Endodermal cell (in vitro differentiated cells): ENCODE data around the gene LIPE. TPM values are rescaled to one million over a fixed set of nuclear protein-coding genes. Genes with fewer than 3 reads are reported as not detected.

Experiments used
- DNase-seq: peaks from one replicate; pipeline ENCODE4 v3.0.0-alpha.2; 2017
- H3K27ac ChIP-seq: 2 replicates; pipeline ENCODE4 v1.5.1; 2013; ENCODE audit warnings: mild to moderate bottlenecking, low read depth, low read length, moderate library complexity
- H3K27me3 ChIP-seq: 2 replicates; pipeline ENCODE4 v1.6.1; 2013; ENCODE audit warnings: mild to moderate bottlenecking, low read length, moderate library complexity; ENCODE audit not compliant: insufficient read depth, control insufficient read depth, poor library complexity, severe bottlenecking
- H3K36me3 ChIP-seq: 2 replicates; pipeline ENCODE4 v1.7.0; 2013; ENCODE audit warnings: mild to moderate bottlenecking, low read length, moderate library complexity; ENCODE audit not compliant: control insufficient read depth, insufficient read depth
- H3K4me1 ChIP-seq: one replicate; pipeline ENCODE4 v1.7.0; 2013; ENCODE audit warnings: low read length; ENCODE audit not compliant: control insufficient read depth, insufficient read depth
- H3K4me3 ChIP-seq: 2 replicates; pipeline ENCODE4 v1.5.1; 2013; ENCODE audit warnings: mild to moderate bottlenecking, low read length, moderate library complexity
- H3K9ac ChIP-seq: 2 replicates; pipeline ENCODE4 v1.6.1; 2013; ENCODE audit warnings: mild to moderate bottlenecking, low read length, moderate library complexity; ENCODE audit not compliant: poor library complexity, severe bottlenecking; ENCODE audit errors: extremely low read depth
- H3K9me3 ChIP-seq: 2 replicates; pipeline ENCODE4 v1.6.1; 2013; ENCODE audit warnings: mild to moderate bottlenecking, low read length, moderate library complexity; ENCODE audit not compliant: control insufficient read depth
- H3K27ac Mint-ChIP-seq: 2 replicates; pipeline ENCODE4 v1.8.0; 2020; ENCODE audit warnings: mixed read lengths
- H3K27me3 Mint-ChIP-seq: 2 replicates; pipeline ENCODE4 v1.8.0; 2021; ENCODE audit warnings: mild to moderate bottlenecking, mixed read lengths; ENCODE audit not compliant: insufficient read depth
- H3K36me3 Mint-ChIP-seq: 2 replicates; pipeline ENCODE4 v1.8.0; 2020; ENCODE audit warnings: low read depth, mixed read lengths
- H3K4me1 Mint-ChIP-seq: 2 replicates; pipeline ENCODE4 v1.8.0; 2020; ENCODE audit warnings: mixed read lengths
- H3K4me3 Mint-ChIP-seq: 2 replicates; pipeline ENCODE4 v1.8.0; 2020; ENCODE audit warnings: mild to moderate bottlenecking, moderate library complexity, mixed read lengths
- H3K9me3 Mint-ChIP-seq: 2 replicates; pipeline ENCODE4 v1.8.0; 2020; ENCODE audit warnings: mild to moderate bottlenecking, mixed read lengths
- WGBS, 2 experiments: methylation state at CpG; one replicate each; pipeline versions ENCODE4 v1.1.5 to v1.1.7; 2013; ENCODE audit warnings: missing lambda C conversion rate in 2 of 2, mixed read lengths in 1 of 2; ENCODE audit not compliant: insufficient coverage in 1 of 2, insufficient read length in 1 of 2; 5-methylcytosine and 5-hydroxymethylcytosine counted together
- total RNA-seq, 2 donors: library from RNA; stranded (reverse); fragmentation: NEBNext Ultra II Directional in 1 of 2; extraction: Animal tissue kit (Norgen Biotek cat#: 25700) in 1 of 2; gene quantifications; 2 replicates in 1 of 2; 3 replicates in 1 of 2; pipeline ENCODE4 v1.2.1, GENCODE V29; 2021
- TF ChIP-seq, protein P1 (sequence below): fragments of 200-600 bp; sonication (generic); conservative IDR thresholded peaks from 2 replicates; pipeline ENCODE4 v1.5.0; 2021; ENCODE audit warnings: antibody characterized with exemption, mild to moderate bottlenecking

LIPE gene
- total RNA-seq, 2 donors from 2014 or later: 5.9 to 8.1 TPM

DNA sequence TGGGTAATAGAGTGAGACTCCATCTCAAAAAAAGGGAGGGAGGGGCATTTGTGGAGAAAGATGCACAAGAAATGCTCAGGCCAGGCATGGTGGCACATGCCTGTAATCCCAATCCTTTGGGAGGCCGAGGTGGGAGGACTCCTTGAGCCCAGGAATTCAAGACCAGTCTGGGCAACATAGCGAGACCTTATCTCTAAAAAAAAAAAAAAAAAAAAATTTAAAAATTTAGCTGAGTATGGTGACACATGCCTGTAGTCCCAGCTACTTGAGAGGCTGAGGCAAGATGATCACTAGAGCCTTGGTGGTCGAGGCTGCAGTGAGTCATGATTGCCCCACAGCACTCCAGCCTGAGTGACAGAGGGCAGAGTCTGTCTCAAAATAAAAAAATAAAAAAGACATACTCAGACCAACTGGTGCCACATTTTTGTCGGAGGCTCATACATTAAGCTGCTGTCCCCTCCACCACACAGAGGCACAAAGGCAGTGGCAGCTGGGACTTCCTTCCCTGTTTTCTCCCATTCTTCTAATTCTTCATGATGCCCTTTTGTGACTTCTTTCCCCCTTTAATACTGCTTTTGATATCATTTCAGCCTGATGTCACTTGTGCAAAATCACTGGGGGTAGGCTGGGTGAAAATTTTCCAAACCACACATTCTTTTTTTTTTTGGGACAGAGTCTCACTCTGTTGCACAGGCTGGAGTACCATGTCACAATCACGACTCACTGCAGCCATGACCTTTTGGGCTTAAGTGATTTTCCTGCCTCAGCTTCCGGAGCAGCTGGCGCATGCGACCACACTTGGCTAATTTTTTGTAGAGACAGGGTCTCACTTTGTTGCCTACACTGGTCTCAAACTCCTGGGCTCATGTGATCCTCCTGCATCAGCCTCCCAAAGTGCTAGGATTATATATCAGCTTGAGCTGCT lies 42.4 kb upstream of the LIPE start:
- Histone ChIP-seq H3K4me3 (no peak overlapping the region), H3K4me1 (peaks cover 13% of the 10 kb centered on the region), H3K36me3 (no peaks in the 10 kb centered on the region), H3K27me3 (no peaks in the 10 kb centered on the region), H3K27ac (no peak overlapping the region), H3K9ac (no peak overlapping the region), H3K9me3 (no peaks in the 10 kb centered on the region)
- TF ChIP-seq, protein P1, sequence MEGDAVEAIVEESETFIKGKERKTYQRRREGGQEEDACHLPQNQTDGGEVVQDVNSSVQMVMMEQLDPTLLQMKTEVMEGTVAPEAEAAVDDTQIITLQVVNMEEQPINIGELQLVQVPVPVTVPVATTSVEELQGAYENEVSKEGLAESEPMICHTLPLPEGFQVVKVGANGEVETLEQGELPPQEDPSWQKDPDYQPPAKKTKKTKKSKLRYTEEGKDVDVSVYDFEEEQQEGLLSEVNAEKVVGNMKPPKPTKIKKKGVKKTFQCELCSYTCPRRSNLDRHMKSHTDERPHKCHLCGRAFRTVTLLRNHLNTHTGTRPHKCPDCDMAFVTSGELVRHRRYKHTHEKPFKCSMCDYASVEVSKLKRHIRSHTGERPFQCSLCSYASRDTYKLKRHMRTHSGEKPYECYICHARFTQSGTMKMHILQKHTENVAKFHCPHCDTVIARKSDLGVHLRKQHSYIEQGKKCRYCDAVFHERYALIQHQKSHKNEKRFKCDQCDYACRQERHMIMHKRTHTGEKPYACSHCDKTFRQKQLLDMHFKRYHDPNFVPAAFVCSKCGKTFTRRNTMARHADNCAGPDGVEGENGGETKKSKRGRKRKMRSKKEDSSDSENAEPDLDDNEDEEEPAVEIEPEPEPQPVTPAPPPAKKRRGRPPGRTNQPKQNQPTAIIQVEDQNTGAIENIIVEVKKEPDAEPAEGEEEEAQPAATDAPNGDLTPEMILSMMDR: no peak
- Mint-ChIP-seq H3K27me3 (no peaks in the 10 kb centered on the region), H3K4me3 (no peak overlapping the region), H3K27ac (no peak overlapping the region), H3K9me3 (no peaks in the 10 kb centered on the region), H3K4me1 (peaks cover 42% of the 10 kb centered on the region), H3K36me3 (no peaks in the 10 kb centered on the region)
- DNase-seq: no peak
- 86 to 90% methylated on average over 7 of the region's 8 CpGs for WGBS, 2 experiments

DNA sequence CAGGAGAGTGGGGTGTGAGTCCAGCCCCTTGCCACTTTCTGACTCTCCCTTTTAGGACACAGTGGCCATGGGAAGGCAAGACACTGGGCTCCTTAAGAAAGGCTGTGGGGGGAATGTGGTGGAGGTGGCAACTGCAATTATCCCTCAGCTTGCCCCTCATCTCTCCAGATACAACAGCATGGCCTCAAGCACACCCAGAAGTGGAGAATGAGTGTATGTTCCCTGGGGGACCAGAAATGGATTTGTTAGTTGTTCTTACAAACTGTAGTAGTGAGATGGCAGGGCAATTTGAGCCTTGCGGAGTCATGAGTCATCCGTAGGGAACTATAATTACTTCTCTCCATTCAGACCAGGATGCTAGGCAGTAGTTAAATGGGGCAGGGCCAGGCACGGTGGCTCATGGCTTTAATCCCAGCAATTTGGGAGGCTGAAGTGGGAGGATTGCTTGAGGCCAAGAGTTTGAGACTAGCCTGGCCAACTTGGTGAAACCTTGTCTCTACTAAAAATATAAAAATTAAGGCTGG lies 41.1 kb upstream of the LIPE start:
- peaks cover 34% of the 10 kb centered on the region for H3K4me1 Mint-ChIP-seq
- no peak overlapping the region for H3K4me3 Mint-ChIP-seq
- no peaks in the 10 kb centered on the region for H3K9me3 Mint-ChIP-seq
- H3K36me3 ChIP-seq: no peaks in the 10 kb centered on the region
- H3K9ac ChIP-seq: no peak overlapping the region
- no peak overlapping the region for H3K27ac Mint-ChIP-seq
- TF ChIP-seq, protein P1: no peak
- H3K9me3 ChIP-seq: no peaks in the 10 kb centered on the region
- no peak for DNase-seq
- 91% methylated on average over 3 of the region's 3 CpGs; no CpG with 5 or more reads in 1 of the 2 experiments for WGBS, 2 experiments
- H3K4me3 ChIP-seq: no peak overlapping the region
- no peaks in the 10 kb centered on the region for H3K36me3 Mint-ChIP-seq
- no peaks in the 10 kb centered on the region for H3K27me3 Mint-ChIP-seq
- no peak overlapping the region for H3K27ac ChIP-seq
- H3K27me3 ChIP-seq: no peaks in the 10 kb centered on the region
- peaks cover 8% of the 10 kb centered on the region for H3K4me1 ChIP-seq

GRCh38 chr19:42467183-42467760 lies 40.1 kb upstream of the LIPE start:
- TF ChIP-seq, protein P1: no peak
- peak overlapping the region; percentile 18 for H3K27ac Mint-ChIP-seq
- WGBS, 2 experiments: 92 to 95% methylated on average over 5 of the region's 5 CpGs
- Histone ChIP-seq H3K36me3 (no peaks in the 10 kb centered on the region), H3K9me3 (no peaks in the 10 kb centered on the region), H3K9ac (no peak overlapping the region), H3K4me1 (peaks cover 8% of the 10 kb centered on the region), H3K4me3 (no peak overlapping the region), H3K27ac (no peak overlapping the region), H3K27me3 (no peaks in the 10 kb centered on the region)
- H3K9me3 Mint-ChIP-seq: no peaks in the 10 kb centered on the region
- peaks cover 26% of the 10 kb centered on the region for H3K4me1 Mint-ChIP-seq
- H3K4me3 Mint-ChIP-seq: no peak overlapping the region
- no peak for DNase-seq
- no peaks in the 10 kb centered on the region for H3K36me3 Mint-ChIP-seq
- H3K27me3 Mint-ChIP-seq: no peaks in the 10 kb centered on the region
